Measurements from ENCODE around the gene GHDC. TPM values are rescaled to one million over a fixed set of nuclear protein-coding genes. Genes with fewer than 3 reads are reported as not detected.

The GHDC gene
- total and polyA plus RNA-seq, 2 of the 13 experiments (the other 11 are each of a cell fraction or from before 2014, with no cell fraction given): 15.4 to 22.5 TPM

- TF ChIP-seq ARHGAP35 (CRISPR knock-in tag; IDR thresholded peaks at IDR 0.05; ENCODE audit: borderline replicate concordance): 0 out of 2 replicates have a peak, but pooled peaks have one; percentile 33
- TF ChIP-seq SRSF4 (IDR thresholded peaks at IDR 0.05; ENCODE audit: low read depth, low read length, poor library complexity, severe bottlenecking): no peak
- TF ChIP-seq PBX3 (CRISPR knock-in tag; IDR thresholded peaks at IDR 0.05; ENCODE audit: borderline replicate concordance): no peak
- peak; percentile 36; the same call in 1 of the 2 replicates for TF ChIP-seq BCL6 (CRISPR knock-in tag; IDR thresholded peaks at IDR 0.05)
- TF ChIP-seq, protein P1, sequence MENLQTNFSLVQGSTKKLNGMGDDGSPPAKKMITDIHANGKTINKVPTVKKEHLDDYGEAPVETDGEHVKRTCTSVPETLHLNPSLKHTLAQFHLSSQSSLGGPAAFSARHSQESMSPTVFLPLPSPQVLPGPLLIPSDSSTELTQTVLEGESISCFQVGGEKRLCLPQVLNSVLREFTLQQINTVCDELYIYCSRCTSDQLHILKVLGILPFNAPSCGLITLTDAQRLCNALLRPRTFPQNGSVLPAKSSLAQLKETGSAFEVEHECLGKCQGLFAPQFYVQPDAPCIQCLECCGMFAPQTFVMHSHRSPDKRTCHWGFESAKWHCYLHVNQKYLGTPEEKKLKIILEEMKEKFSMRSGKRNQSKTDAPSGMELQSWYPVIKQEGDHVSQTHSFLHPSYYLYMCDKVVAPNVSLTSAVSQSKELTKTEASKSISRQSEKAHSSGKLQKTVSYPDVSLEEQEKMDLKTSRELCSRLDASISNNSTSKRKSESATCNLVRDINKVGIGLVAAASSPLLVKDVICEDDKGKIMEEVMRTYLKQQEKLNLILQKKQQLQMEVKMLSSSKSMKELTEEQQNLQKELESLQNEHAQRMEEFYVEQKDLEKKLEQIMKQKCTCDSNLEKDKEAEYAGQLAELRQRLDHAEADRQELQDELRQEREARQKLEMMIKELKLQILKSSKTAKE (CRISPR knock-in tag; IDR thresholded peaks at IDR 0.05; ENCODE audit: borderline replicate concordance): peak; percentile 78
- TF ChIP-seq ZNF530 (CRISPR knock-in tag; IDR thresholded peaks at IDR 0.05; ENCODE audit: low read depth): no peak
- TF ChIP-seq ZFP36L2 (CRISPR knock-in tag; IDR thresholded peaks at IDR 0.05): no peak
- TF ChIP-seq SRSF9 (IDR thresholded peaks at IDR 0.05; ENCODE audit: borderline replicate concordance, insufficient read depth, low read depth, low read length, poor library complexity, severe bottlenecking): no peak
- TF ChIP-seq SATB2 (CRISPR knock-in tag; IDR thresholded peaks at IDR 0.05): no peak
- TF ChIP-seq ZBTB8A (CRISPR knock-in tag; IDR thresholded peaks at IDR 0.05; ENCODE audit: borderline replicate concordance, low read depth): no peak
- no peak for TF ChIP-seq ZNF776 (CRISPR knock-in tag; IDR thresholded peaks at IDR 0.05)
- no peak for TF ChIP-seq EZH2 (conservative IDR thresholded peaks at IDR 0.05; ENCODE audit: low read depth, low read length)
- no peak for TF ChIP-seq BORCS8-MEF2B (CRISPR knock-in tag; IDR thresholded peaks at IDR 0.05)
- TF ChIP-seq ZNF431 (CRISPR knock-in tag; IDR thresholded peaks at IDR 0.05; ENCODE audit: borderline replicate concordance, low read depth): no peak
- no peak for TF ChIP-seq TBP (CRISPR knock-in tag; IDR thresholded peaks at IDR 0.05)
- TF ChIP-seq, protein P2, sequence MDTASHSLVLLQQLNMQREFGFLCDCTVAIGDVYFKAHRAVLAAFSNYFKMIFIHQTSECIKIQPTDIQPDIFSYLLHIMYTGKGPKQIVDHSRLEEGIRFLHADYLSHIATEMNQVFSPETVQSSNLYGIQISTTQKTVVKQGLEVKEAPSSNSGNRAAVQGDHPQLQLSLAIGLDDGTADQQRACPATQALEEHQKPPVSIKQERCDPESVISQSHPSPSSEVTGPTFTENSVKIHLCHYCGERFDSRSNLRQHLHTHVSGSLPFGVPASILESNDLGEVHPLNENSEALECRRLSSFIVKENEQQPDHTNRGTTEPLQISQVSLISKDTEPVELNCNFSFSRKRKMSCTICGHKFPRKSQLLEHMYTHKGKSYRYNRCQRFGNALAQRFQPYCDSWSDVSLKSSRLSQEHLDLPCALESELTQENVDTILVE (CRISPR knock-in tag; IDR thresholded peaks at IDR 0.05): no peak
- TF ChIP-seq ZNF101 (CRISPR knock-in tag; IDR thresholded peaks at IDR 0.05; ENCODE audit: borderline replicate concordance, low read depth): no peak
- no peak for TF ChIP-seq ZNF12 (CRISPR knock-in tag; IDR thresholded peaks at IDR 0.05)
- TF ChIP-seq YEATS2 (CRISPR knock-in tag; IDR thresholded peaks at IDR 0.05; ENCODE audit: borderline replicate concordance): no peak
- TF ChIP-seq MAFF (IDR thresholded peaks at IDR 0.05; ENCODE audit: low read depth, low read length): no peak
- TF ChIP-seq HDAC2 (CRISPR knock-in tag; IDR thresholded peaks at IDR 0.05): no peak
- TF ChIP-seq ZNF543 (CRISPR knock-in tag; IDR thresholded peaks at IDR 0.05): no peak
- no peak for TF ChIP-seq GLI4 (CRISPR knock-in tag; IDR thresholded peaks at IDR 0.05; ENCODE audit: borderline replicate concordance)
- TF ChIP-seq ATRX (CRISPR knock-in tag; IDR thresholded peaks at IDR 0.05; ENCODE audit: borderline replicate concordance): no peak
- TF ChIP-seq, protein P3, sequence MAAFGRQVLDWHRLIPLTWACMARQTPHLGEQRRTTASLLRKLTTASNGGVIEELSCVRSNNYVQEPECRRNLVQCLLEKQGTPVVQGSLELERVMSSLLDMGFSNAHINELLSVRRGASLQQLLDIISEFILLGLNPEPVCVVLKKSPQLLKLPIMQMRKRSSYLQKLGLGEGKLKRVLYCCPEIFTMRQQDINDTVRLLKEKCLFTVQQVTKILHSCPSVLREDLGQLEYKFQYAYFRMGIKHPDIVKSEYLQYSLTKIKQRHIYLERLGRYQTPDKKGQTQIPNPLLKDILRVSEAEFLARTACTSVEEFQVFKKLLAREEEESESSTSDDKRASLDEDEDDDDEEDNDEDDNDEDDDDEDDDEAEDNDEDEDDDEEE (CRISPR knock-in tag; IDR thresholded peaks at IDR 0.05): no peak
- no peak for TF ChIP-seq ZNF83 (CRISPR knock-in tag; IDR thresholded peaks at IDR 0.05; ENCODE audit: borderline replicate concordance)
Observed at GRCh38 chr17:42178817-42179216, 15.5 kb downstream of the GHDC start (continued).
